GM18870 (cell line): Measurements from ENCODE around the gene CRIP3.
"Not testable (repeated sequence)": the region's sequence is repeated elsewhere in the genome, so short reads cannot be mapped to it uniquely, and the experiment has no call there.

Experiments used
- ATAC-seq: cut with Tn5 transposase; IDR thresholded peaks from one replicate; pipeline ENCODE4 v1.9.1; 2021; ENCODE audit warnings: moderate library complexity; ENCODE audit not compliant: unreplicated experiment

CRIP3 gene

GRCh38 chr6:43307451-43308100 lies 1.1 kb downstream of the CRIP3 start:
- no peak for ATAC-seq

DNA sequence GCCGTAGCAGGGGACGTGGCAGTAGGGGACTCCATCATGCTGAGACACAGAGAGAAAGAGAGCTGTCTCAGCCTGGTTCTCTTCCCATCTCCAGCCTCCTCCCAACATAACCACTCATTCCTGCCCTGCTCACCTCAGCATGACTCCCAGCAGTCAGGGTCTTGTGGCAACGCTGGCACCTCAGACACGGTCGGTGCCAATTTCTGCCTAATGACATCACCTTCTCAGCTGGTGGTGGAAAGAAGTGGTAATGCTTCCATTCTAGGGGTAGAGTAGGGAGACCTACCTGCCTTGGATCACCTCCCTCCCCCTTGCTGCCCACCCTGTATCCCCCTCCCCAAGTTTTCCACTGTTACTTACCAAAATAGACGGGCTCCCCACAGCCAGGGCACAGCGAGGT lies 2.5 kb downstream of the CRIP3 start:
- no peak for ATAC-seq

DNA sequence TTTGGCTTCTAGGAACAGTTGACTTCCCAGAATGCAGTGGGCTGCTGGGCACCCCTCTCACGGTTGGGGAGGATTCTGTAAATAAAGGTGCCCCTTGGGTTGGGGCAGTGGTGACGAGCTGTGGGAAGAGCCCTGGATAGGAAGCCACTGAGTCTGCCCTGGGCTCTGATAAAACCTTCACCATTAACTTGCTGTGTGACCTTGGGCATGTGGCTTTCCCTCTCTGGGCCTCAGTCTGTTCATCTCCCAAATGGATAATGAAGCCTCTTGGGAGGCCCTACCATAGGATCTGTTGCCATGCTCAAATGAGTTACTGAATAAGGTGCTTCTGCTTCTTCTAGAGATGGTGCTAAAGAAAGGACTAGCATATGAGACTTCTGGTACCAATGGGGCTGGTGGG lies 3.7 kb downstream of the CRIP3 start:
- no peak for ATAC-seq

DNA sequence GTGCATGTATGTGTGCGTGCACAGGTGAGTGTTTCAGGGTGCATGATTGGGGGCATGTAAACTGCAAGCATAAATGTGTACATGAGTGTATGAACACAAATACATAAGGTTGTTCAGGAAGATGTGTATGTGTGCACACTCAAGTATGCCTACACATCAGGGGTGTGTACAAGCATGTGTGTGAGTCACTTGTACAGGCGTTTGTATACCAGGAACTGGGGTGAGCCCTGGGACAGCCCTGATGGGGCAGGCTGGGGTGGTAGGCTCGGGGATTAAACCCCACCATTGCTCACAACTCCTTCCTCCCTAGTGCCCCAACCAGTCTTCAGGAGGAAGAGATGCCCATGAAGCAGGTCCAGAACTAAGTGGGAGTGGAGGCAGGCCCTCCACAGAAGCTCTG lies 4.3 kb downstream of the CRIP3 start:
- ATAC-seq, result no peak

- no peak for ATAC-seq
Observed at GRCh38 chr6:43303751-43304331, 4.8 kb downstream of the CRIP3 start.

- ATAC-seq, result not testable (repeated sequence)
Observed at GRCh38 chr6:43303006-43303405, 5.6 kb downstream of the CRIP3 start.

DNA sequence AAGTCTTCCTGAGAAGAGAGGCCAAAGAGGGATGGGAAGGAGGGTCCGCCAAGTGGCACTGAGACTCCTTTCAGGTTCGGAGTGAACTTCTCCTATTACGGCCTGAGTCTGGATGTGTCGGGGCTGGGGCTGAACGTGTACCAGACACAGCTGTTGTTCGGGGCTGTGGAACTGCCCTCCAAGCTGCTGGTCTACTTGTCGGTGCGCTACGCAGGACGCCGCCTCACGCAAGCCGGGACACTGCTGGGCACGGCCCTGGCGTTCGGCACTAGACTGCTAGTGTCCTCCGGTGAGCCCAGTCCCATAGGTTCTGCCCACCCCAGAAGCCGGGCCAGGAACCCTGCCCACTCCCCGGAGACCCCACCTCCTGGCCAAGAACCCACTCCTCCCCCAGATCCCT lies 6.5 kb downstream of the CRIP3 start:
- no peak for ATAC-seq

DNA sequence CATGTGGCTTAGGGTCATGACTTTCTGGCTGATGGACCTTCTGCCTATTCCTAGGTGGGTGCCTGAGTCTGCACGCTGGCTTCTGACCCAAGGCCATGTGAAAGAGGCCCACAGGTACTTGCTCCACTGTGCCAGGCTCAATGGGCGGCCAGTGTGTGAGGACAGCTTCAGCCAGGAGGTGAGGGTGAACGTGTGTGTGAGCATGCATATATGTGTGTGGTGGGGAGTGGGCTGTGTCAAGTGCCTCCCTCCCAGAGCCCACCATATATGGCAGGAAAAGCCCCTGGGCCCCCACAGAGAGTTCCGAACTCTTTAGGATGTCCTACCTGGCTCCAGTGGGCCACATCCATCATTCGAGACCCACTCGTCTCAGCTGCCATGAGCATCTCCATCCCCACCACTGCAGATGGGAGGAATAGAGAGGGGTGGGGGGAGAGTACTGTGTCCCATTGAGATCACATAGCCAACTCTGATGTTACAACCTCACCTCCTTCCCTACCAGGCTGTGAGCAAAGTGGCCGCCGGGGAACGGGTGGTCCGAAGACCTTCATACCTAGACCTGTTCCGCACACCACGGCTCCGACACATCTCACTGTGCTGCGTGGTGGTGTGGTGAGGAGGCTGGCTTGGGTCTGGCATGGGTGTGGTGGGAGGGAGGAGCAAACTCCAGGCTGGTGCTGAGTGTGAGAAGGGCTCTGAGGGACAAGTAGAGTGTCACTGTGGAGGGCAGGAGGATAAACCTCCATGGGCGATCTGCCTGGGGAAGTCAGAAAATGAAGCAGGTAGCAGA lies 7.3 kb downstream of the CRIP3 start:
- ATAC-seq, result no peak

GRCh38 chr6:43299338-43300293 lies 9.0 kb downstream of the CRIP3 start:
- no peak for ATAC-seq

GRCh38 chr6:43298565-43299337 lies 9.9 kb downstream of the CRIP3 start:
- no peak for ATAC-seq

GRCh38 chr6:43297644-43298564 lies 10.7 kb downstream of the CRIP3 start, which contains the start of gene SLC22A7:
SLC22A7 (plus strand) TSS chr6:43298260; CDS start chr6:43298359, 99 bp downstream.
- no peak for ATAC-seq

GRCh38 chr6:43296780-43297497 lies 11.7 kb downstream of the CRIP3 start:
- ATAC-seq, result no peak

- no peak for ATAC-seq
Observed at GRCh38 chr6:43295456-43295855, 13.2 kb downstream of the CRIP3 start.

DNA sequence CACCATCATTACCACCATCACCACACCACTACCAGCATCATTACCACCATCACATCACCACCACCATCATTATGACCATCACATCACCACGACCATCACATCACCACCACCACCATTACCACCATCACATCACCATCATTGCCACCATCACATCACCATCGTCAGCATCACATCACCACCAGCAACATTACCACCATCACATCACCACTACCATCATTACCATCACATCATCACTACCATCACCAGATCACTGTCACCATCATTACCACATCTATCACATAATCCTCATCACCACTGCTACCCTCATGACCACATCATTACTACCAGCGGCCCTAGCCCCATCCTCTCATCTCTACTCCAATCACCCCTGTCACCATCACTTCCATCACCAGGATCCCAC lies 14.1 kb downstream of the CRIP3 start:
- ATAC-seq, result no peak

GRCh38 chr6:43293698-43294097 lies 14.9 kb downstream of the CRIP3 start:
- ATAC-seq, result no peak

DNA sequence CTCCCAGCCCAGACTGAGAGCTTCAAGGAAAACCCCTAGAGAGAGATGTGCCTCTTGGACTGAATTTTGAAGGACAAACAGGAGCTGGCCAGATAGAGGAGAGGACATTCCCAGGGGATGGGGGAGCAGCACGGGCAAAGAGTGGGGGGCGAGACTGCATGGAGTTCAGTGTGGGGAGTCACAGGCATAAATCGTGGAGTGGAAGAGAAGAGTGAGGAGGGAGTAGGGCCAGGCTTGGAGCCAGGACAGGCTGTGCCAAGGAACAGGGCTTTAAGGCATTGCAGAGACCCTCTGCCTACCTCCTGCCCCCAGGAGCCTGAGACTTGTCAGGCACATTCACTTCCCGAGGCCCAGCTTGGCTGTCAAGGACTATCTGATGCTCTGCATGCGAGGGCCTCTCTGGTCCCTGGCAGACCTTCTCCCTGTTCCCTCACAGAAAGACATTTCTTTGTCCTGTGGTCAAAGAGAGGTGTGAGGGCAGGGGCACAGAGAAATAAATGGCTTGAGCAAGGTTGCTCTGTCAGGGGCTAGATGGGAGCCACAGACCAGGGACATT lies 15.8 kb downstream of the CRIP3 start:
- ATAC-seq, result no peak

- no peak for ATAC-seq
Observed at GRCh38 chr6:43292341-43292740, 16.3 kb downstream of the CRIP3 start.

DNA sequence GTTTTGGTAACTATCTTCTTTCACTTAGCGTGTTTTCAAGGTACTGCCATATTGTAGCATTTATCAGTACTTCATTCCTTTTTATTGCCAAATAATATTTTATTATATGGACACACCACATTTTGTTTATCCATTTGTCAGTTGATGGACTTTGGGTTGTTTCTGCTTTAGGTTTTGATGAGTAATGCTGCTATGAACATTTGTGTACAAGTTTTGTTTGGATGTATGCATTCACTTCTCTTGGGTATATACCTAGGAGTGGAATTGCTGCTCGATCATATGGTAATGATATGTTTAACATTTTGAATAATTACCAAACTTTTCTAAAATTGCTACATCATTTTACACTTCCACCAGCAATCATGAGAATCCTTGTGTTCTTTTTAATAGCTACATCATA lies 16.9 kb downstream of the CRIP3 start:
- ATAC-seq, result no peak
